Activated CD8-positive, alpha-beta memory T cell treated with anti-CD3 and anti-CD28 coated beads for 4 hours (primary cell): ENCODE measurements around the gene PRDM13.
"Not testable (repeated sequence)": the region's sequence is repeated elsewhere in the genome, so short reads cannot be mapped to it uniquely, and the experiment has no call there.

Experiments
- DNase-seq, 2 donors: peaks; one replicate each; pipeline ENCODE4 v3.0.0-alpha.2; 2020; ENCODE audit warnings: low read depth in 2 of 2

PRDM13 gene

DNA sequence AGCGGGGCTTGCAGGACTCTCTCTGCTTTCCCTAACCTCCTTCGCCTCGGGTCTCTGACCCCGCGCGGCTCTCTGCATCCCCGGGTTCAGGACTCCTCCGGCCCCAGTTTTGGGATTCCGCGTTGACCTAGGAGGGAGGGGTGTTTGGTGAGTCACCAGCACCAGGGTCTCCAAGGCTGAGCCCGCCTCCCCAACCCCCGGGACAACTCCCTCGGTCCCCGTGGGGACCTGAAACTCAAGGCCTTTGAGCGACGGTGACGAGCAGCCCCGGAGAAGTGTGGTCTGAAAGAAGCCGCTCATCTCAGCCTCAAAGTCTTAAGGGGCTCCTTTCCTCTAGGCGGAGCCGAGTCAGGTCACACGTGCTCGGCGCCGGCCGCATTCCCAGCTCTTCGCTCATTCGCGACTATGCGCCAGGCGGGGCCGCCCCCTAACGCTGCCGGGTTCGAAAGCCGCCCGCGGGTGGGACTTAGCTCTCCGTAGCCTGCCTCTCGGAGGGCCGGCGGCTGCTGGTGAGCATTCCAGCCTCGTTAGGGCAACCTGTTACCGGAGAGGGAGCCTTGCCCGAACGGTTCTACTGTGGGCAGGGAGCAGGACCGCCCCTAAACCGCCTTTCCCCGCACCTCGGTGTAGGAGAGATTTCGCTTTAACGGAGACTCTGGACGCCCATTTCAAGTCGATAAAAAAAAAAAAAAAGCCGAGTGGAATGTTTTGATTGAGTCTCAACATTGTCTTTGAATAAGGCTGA lies 3.0 kb upstream of the PRDM13 start:
- DNase-seq = no peak

DNA sequence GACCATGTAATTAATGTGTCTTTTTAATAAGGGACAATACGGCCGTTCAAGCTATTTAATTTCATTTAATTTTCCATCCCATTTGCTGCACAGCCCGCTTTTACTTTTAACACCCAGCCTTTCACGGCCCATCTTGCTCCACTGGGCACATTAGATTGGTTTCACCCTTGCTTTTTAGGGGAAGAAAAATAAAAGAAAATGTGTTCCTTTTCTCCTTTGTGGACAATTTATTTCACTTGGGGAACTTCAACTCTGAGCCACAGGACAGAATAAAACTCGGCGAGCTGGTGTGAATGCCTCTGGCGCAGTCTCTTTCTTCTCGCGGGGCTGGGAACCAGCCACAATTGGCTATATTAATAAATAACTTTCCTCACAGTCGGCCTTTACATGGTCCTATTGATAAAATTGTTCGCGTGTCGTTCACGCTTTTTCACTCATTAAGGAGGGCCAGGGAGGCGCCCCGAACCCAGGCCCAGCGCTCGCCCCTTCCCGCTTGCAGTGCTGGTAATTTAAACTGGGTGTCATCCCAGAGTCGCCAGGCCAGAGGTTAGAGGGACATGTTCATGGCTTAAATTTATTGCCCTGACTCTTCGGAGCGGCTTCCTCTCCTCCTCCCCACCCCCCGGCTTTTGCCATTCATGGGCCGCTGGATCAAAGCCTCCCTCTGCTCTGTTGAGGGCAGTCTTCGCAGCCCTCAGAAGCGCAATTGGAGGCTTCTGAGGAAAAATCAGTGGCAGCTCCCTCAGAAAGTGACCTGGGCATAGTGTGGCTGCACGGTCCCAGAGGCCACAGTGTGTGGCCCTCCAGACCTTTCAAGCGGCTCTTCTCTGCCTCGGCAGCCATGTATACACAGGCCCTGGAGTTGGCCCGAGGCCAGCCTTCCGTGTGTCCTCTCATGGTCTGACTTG lies 2.2 kb upstream of the PRDM13 start:
- no peak for DNase-seq

DNA sequence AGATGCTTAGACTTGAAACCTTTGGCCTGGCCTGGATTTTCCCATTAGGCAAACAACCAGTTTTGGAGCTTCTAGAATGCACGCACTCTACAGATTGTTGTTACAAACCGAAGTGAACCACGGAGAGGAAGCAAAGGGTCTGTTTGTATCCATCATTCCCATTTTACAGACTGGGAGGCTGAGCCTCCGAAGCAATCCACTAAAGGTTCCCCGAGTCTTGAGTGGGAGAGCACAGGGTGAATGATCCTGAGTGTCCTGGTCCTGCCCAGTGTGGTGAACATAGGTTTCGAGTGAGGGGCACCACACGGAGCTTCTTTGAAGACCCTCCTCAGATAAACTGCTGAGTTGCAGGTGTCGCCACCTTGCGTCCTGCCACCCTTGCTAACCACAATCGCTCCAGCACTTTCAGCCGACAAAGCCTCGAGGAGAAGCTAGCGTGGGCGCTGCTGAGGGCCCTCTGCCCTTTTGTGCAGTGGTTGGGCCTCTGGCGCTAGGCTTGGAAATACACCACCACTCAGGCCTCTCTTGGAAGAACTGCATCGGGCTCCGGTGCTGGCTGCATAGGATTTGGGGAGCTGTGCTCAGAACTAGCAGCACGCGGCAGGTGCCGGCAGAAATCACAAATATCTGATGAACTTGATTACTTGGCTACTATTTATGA lies 1.4 kb upstream of the PRDM13 start:
- DNase-seq = no peak

DNA sequence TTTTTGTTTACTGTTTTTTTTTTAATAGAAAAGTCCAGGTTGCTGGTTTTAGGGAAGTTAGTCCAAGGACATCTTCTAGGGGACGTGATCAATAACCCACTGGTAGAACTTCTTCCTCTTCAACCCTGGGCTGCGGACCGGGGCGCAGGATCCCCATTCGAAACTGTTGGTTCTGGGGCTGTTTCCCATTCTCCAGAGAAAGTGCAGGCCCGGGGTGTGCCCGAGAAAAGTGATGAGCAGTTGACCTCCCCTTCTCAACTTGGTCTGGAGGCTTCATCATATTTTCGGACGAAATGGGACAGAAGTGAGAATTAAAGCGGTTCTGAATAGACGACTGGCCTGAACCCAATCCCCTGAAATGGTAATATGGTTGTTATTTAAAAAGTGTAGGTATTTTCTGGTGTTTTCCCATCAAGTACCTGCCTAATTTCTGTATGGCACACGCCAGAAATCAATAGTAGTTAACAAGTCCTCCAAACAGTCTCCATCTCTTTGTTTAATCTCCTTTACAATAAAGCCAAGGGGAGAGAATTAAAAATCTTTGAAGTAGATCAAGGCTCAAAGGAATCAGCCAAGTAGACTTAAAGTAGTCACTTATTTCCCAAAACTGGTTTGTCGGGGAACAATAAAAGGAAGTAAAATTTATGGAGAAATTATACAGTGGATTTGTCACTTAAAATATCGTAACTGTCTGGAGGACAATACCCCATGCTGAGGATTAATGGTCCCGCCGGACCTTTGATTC lies 550 bp upstream of the PRDM13 start:
- no peak for DNase-seq

DNA sequence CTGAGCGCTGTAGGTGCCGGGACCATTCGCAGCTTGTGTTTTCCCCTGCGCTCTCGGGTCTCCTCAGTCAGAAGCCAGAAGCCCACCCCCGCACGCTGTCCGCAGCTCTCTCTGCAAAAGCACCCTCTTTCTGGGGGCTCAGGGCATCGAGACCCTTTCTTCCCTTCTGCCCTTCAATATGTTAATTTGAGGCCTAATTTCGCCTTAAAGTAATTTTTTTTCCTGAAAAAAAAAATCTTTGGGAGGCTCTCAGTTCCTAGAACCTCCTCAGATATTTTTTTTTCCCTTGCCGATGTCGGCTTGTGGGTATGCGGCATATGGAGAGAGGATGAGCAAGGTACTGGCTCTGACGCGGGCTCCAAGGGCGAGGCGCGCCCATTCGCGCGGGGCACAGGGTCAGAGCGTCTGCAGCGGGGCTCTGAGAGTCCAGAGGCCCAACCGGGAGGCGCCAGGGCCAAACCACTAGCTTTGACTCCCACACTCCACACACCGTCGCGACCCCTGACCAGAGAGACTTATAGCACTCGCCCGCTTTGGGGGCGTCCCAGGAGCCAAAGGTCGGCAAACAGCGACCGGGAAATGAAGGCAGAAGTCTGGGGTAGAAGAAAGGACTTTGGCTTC lies 893 bp downstream of the PRDM13 start:
- DNase-seq = no peak

DNA sequence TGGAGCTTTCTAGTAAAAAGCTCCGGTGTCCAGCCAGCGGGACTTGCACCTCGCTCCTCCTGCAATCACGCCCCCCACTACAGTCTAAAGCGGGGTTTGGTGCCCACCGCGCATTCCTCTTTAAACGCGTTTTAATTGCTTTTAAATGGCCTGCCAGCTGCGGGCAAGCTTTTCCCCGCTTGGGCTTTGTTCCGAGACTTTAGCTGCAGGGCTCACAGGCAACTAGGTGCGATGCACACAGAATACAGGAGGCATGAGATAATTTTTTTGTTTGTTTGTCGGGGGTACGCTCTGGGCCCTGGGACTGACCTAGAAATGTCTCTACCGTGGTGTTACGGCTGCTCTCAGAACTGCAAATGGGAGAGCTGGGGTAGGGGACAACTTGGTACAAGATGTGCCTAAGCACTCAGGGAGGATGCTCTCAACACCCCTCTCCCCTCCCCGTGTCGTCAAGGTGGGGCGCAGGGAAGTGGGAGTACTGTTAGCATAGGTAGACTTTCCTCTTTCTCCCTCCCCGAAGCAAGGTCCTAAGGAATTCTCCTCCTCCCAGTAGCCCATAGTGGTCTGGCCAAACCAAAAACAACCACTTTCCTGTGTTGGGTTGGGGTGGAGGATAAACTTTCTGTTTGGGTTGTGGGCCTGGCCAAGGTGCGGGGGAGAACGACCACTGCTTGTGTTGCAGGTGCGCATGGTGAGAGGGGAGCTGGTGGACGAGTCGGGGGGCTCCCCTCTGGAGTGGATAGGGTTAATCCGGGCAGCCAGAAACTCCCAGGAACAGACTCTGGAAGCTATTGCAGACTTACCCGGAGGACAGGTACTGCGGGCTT lies 1.6 kb downstream of the PRDM13 start:
- no peak for DNase-seq

DNA sequence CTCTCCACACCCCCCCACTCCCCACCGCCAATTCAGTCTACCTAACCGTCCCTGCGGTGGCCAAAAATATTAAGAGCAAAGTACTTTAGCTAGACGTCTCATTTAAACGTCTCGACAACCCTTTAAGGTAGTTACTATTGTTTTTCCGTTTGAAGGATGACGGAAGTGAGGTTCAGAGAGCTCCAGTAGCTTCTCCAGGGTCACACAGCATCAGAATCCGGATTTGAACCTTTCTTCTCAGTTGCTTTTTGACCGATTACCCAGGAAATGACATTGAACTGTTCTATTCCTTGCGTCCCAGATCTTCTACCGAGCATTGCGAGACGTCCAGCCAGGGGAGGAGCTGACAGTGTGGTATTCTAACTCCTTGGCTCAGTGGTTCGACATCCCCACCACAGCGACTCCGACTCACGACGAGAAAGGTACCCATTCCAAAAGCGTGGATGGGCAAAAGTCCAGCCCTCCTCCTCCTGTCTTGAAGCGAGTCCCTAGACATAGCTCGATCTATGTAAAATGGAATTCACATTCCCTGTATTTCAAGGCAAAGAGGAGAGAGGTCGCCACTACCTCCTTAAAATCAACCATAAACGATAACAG lies 2.4 kb downstream of the PRDM13 start:
- no peak for DNase-seq

DNA sequence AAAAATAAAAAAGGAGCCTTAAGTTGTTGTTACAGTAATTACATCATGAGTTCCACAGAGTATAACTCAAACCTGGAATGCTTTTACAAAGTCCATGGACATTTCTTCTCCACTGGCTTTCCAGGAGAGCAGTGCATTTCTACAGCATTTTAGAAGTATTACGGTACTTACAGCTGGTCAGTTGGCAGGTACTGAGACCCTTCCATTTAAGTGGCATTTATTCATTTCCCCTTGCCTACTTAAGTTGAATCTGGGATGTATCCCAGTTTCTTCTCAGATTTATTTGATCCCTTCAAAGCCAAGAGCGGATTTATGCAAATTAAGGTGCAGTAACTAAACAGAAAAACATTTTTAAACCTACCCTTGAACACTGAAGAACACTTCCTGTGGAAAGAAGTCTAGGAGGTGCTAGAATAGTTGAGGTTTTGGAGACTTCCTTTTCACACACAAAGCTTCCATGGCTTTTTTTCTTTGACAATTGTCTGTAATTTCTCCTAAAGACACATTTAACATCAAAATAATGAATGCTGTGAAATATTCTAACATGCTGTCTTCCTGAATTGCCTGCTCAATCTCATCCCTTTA lies 3.4 kb downstream of the PRDM13 start:
- no peak for DNase-seq

DNA sequence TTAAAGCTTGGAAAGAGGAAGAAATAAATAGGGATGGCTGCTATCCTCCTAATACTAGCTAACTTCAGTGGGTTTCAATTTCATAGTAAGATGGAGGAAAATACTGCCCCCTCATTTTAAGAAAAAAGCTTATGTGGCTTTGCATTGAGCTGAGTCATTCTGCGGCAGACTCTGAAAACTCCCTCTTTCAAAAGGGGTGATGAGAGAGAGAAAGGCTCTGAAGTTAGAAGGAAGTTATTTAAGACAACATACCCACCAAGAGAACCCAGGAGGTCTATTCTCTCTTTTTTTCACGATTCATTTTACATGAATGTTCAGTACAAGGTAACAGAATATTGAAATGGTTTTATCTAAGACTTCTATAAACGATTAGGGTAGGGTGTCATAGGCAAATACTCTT lies 4.5 kb downstream of the PRDM13 start:
- no peak for DNase-seq

DNA sequence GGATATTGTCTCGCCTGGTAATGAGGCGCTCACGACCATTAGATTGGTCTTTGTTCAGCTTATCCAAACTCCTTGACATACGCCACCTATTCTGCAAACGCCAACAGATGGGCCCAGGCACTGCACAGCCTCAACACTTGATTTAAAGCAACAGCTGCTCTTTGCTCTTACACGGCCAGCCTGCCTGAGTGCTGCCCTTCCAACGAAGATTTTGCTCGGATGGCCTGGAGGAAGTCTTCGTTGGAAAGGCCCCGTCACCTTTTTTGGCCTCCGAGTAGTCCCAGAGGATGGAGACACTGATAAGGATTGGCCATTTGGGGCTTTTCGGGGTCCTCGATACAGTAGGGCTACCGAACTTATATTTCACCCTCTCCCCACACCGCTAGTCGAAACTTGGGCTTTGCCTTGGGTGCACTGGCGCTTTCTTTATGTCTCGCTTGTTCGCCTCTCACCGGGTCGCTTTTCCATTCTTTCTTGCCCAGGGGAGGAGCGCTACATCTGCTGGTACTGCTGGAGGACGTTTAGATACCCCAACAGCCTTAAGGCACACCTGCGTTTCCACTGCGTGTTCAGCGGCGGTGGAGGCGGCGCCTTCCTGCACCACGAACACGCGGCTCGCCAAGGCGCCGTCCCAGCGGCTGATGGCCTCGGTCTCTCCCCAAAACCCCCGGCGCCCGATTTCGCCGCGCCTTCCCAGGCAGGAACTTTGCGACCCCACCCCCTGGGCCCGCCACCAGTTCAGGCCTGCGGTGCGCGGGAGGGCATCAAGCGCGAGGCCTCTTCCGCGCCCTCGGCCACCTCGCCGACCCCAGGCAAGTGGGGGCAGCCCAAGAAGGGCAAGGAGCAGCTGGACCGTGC lies 6.1 kb downstream of the PRDM13 start:
- DNase-seq = no peak

DNA sequence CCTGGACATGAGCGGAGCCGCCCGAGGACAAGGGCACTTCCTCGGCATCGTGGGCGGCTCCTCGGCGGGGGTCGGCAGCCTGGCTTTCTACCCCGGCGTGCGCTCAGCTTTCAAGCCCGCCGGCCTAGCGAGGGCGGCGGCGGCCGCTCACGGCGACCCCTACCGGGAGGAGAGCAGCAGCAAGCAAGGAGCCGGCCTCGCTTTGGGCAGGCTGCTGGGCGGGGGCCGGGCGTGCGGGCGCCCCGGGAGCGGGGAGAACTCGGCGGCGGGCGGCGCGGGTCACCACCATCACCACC lies 6.7 kb downstream of the PRDM13 start:
- no peak for DNase-seq

DNA sequence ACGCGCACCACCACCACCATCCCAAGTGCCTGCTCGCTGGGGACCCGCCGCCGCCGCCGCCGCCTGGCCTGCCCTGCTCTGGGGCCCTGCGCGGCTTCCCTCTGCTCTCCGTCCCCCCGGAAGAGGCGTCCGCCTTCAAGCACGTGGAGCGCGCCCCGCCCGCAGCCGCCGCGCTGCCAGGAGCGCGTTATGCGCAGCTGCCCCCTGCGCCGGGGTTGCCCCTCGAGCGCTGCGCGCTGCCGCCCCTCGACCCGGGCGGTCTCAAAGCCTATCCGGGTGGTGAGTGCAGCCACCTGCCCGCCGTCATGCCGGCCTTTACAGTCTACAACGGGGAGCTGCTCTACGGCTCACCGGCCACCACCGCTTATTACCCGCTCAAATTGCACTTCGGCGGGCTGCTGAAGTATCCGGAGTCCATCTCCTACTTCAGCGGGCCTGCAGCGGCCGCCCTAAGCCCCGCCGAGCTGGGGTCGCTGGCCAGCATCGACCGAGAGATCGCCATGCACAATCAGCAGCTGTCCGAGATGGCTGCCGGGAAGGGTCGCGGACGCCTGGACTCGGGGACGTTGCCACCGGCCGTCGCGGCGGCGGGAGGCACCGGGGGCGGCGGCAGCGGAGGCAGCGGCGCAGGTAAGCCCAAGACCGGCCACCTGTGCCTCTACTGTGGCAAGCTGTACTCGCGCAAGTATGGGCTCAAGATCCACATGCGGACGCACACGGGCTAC lies 7.2 kb downstream of the PRDM13 start:
- no peak for DNase-seq

DNA sequence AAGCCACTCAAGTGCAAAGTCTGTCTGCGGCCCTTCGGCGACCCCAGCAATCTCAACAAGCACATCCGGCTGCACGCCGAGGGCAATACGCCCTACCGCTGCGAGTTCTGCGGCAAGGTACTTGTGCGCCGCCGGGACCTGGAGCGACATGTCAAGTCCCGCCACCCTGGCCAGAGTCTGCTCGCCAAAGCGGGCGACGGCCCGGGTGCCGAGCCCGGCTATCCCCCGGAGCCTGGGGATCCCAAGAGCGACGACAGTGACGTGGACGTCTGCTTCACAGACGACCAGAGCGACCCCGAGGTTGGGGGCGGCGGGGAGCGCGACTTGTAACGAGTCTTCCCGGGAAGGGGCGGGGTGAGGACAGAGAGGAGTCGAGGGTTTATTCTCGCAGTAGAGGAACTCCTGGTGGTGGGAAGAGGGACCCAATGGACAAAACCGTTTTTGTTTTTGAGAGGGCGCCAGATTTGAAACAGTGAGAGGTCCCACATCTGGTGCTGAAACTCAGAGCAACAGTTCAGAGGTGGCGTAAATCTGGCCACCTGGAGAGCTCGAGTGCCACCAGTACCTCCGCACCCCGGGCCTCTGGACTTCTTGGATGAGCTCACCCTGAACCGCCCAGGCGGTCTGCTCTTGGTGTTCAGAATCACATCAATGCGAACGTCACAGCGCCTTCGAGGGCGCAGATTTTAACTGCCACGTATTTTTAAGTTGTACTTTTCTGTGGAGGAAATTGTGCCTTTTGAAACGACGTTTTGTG lies 8.0 kb downstream of the PRDM13 start:
- no peak for DNase-seq

DNA sequence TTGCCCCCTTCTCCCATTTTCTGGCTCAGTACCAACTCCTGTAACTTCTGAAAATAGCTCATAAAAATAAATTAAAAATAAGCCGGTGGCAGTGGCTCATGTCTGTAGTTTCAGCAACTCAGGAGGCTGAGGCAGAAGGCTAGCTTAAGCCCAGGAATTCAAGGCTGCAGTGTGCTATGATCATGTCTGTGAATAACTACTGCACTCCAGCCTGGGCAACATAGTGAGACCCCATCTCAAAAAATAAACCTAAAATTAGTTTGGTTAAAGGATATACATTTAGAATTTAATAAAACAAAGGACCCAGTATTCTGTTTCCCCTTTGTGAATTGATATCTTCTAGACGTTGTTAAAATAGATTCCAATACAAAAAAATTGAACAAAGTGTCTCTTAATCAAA lies 10.5 kb downstream of the PRDM13 start:
- DNase-seq = no peak

DNA sequence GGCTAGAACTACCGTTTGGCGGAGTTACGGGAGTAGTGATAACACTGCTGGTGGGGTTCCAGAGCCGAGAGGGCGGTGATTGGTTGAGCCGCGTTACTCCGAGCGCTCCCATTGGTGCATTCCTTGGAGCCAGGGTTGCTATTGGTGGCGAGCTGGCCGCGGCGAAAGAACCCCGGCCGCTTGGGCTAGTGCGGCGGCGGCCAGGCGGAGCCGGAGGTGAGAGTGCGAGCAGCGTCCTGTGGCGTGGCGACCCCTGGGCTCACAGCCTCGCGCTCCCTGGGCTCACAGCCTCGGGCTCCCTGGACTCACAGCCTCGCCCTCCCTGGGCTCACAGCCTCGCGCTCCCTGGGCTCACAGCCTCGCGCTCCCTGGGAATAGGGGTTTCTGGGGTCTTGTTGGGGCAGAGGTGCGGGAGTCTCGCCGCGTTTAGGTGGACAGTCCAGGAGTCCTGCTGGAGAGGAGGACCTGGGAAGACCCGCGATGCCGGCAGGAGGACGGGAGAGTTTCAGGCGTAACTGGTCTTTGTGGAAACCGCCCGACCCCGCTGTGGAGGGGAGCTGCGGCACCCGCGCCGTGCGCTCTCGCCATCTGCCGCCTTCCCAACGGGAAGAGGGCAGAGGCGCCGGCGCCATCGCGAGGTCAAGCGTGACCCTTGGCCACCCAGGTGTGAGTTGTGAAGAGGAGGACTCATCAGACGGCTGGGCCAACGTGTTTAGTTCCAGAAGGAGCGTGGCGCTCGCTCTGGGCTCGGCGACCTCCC lies 12.2 kb downstream of the PRDM13 start:
- DNase-seq = no peak

DNA sequence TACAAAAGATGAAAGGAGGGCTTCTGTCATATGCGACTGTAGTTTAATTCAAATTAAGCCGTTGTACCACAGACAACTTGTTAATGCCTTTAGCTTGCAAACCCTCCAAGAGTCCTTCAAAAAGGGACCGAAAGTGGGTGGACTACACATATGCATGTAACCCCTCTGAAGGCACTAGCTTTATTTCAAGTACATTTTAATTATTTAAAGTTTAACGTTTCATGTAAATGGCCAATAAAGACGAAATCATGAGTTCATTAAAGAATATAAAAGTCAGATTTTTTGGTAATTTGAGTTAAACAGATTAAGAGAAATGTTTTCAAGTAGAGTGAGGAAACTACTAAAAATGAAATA lies 12.8 kb downstream of the PRDM13 start:
- DNase-seq = no peak

DNA sequence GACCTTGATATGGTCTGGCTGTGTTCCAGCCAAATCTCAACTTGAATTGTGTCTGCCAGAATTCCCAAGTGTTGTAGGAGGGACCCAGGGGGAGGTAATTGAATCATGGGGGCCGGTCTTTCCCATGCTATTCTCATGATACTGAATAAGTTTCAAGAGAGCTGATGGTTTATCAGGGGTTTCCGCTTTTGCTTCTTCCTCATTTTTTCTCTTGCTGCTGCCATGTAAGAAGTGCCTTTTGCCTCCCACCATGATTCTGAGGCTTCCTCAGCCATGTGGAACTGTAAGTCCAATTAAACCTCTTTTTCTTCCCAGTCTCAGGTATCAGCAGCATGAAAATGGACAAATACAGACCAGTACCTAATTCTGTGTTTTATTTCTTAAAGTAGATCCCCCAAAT lies 15.4 kb downstream of the PRDM13 start:
- not testable (repeated sequence) for DNase-seq
